ENCODE data around the gene CABP2. TPM values are rescaled to one million over a fixed set of nuclear protein-coding genes. Genes with fewer than 3 reads are reported as not detected.
"Not testable (repeated sequence)": the region's sequence is repeated elsewhere in the genome, so short reads cannot be mapped to it uniquely, and the experiment has no call there.

Gene CABP2
- total and polyA plus RNA-seq, 4 donors: not detected

- 71 to 75% methylated on average over 6 of the region's 6 CpGs for WGBS, 2 donors
- Histone ChIP-seq H3K9ac (ENCODE audit: insufficient read depth in 1 of 2, low read length in 2 of 2) (no peak overlapping the region), H3K27ac (ENCODE audit: low read depth in 1 of 2, low read length in 1 of 2) (no peak overlapping the region), H3K27me3 (ENCODE audit: control insufficient read depth in 3 of 3, insufficient read depth in 3 of 3, low read length in 2 of 3) (no peaks in the 10 kb centered on the region), H3K36me3 (ENCODE audit: control insufficient read depth in 4 of 4, insufficient read depth in 4 of 4, low read length in 4 of 4) (no peaks in the 10 kb centered on the region), H3K9me3 (ENCODE audit: control insufficient read depth in 4 of 4, insufficient read depth in 3 of 4, low read length in 3 of 4) (no peaks in the 10 kb centered on the region), H3K4me3 (no peak overlapping the region), H3K4me1 (ENCODE audit: control insufficient read depth in 5 of 5, insufficient read depth in 5 of 5, low read length in 5 of 5) (peaks cover 0 to 2% (median 0%) of the 10 kb centered on the region in 5 donors)
- TF ChIP-seq CTCF (IDR thresholded peaks at IDR 0.05; ENCODE audit: control extremely low read depth, extremely low read depth): no peak
- no peak for ATAC-seq (ENCODE audit: insufficient read depth, low FRiP score)
- DNase-seq: no peak
Measured at GRCh38 chr11:67571443-67571842, 48.2 kb upstream of the CABP2 start.

- H3K27ac ChIP-seq (ENCODE audit: low read depth in 1 of 2, low read length in 1 of 2): peak overlapping the region in 1 of 2 donors; percentile 82
- no peak for TF ChIP-seq CTCF (IDR thresholded peaks at IDR 0.05; ENCODE audit: control extremely low read depth, extremely low read depth)
- 88 to 93% methylated on average over 4 of the region's 4 CpGs for WGBS, 2 donors
- no peak overlapping the region for H3K4me3 ChIP-seq
- H3K9me3 ChIP-seq (ENCODE audit: control insufficient read depth in 4 of 4, insufficient read depth in 3 of 4, low read length in 3 of 4): no peaks in the 10 kb centered on the region
- ATAC-seq (ENCODE audit: insufficient read depth, low FRiP score) (no peak), DNase-seq (no peak)
- no peaks in the 10 kb centered on the region for H3K36me3 ChIP-seq (ENCODE audit: control insufficient read depth in 4 of 4, insufficient read depth in 4 of 4, low read length in 4 of 4)
- no peaks in the 10 kb centered on the region for H3K27me3 ChIP-seq (ENCODE audit: control insufficient read depth in 3 of 3, insufficient read depth in 3 of 3, low read length in 2 of 3)
- H3K9ac ChIP-seq (ENCODE audit: insufficient read depth in 1 of 2, low read length in 2 of 2): no peak overlapping the region
- H3K4me1 ChIP-seq (ENCODE audit: control insufficient read depth in 5 of 5, insufficient read depth in 5 of 5, low read length in 5 of 5): peaks cover 0 to 8% (median 0%) of the 10 kb centered on the region in 5 donors
Measured at GRCh38 chr11:67564230-67564629, 41.0 kb upstream of the CABP2 start.

GRCh38 chr11:67563705-67564114 is 40.5 kb upstream of the CABP2 start:
- H3K9ac ChIP-seq (ENCODE audit: insufficient read depth in 1 of 2, low read length in 2 of 2); DNase-seq; H3K27me3 ChIP-seq (ENCODE audit: control insufficient read depth in 3 of 3, insufficient read depth in 3 of 3, low read length in 2 of 3); ATAC-seq (ENCODE audit: insufficient read depth, low FRiP score); H3K9me3 ChIP-seq (ENCODE audit: control insufficient read depth in 4 of 4, insufficient read depth in 3 of 4, low read length in 3 of 4); H3K36me3 ChIP-seq (ENCODE audit: control insufficient read depth in 4 of 4, insufficient read depth in 4 of 4, low read length in 4 of 4); H3K4me3 ChIP-seq: not testable (repeated sequence)
- Histone ChIP-seq H3K27ac (ENCODE audit: low read depth in 1 of 2, low read length in 1 of 2) (peak overlapping the region in 1 of 2 donors; percentile 82), H3K4me1 (ENCODE audit: control insufficient read depth in 5 of 5, insufficient read depth in 5 of 5, low read length in 5 of 5) (peaks cover 0 to 11% (median 0%) of the 10 kb centered on the region in 5 donors)
- WGBS, 2 donors: 64 to 80% methylated on average over 11 of the region's 11 CpGs

- Histone ChIP-seq H3K36me3 (ENCODE audit: control insufficient read depth in 4 of 4, insufficient read depth in 4 of 4, low read length in 4 of 4) (no peaks in the 10 kb centered on the region), H3K4me1 (ENCODE audit: control insufficient read depth in 5 of 5, insufficient read depth in 5 of 5, low read length in 5 of 5) (peaks cover 0 to 12% (median 0%) of the 10 kb centered on the region in 5 donors), H3K9me3 (ENCODE audit: control insufficient read depth in 4 of 4, insufficient read depth in 3 of 4, low read length in 3 of 4) (no peaks in the 10 kb centered on the region), H3K27ac (ENCODE audit: low read depth in 1 of 2, low read length in 1 of 2) (peak overlapping the region in 1 of 2 donors; percentile 55), H3K4me3 (no peak overlapping the region), H3K9ac (ENCODE audit: insufficient read depth in 1 of 2, low read length in 2 of 2) (peak overlapping the region in 1 of 2 donors; percentile 23), H3K27me3 (ENCODE audit: control insufficient read depth in 3 of 3, insufficient read depth in 3 of 3, low read length in 2 of 3) (no peaks in the 10 kb centered on the region)
- TF ChIP-seq CTCF (IDR thresholded peaks at IDR 0.05; ENCODE audit: control extremely low read depth, extremely low read depth): no peak
- ATAC-seq (ENCODE audit: insufficient read depth, low FRiP score): no peak
- WGBS, 2 donors: 63 to 79% methylated on average over 10 of the region's 10 CpGs
- DNase-seq: no peak
Measured at GRCh38 chr11:67562963-67563704, 39.9 kb upstream of the CABP2 start.

Data from lung (tissue), 12 donors.